NCI-H69 (cell line): Measurements from ENCODE around the gene TRAPPC3.
A peak's percentile ranks its signal among the peaks of the same experiment; 100 is the strongest.

Experiments
- DNase-seq: peaks from one replicate; lab custom pipeline; 2025; lab: John Stamatoyannopoulos, UW

TRAPPC3 gene

GRCh38 chr1:36126005-36126716, 23.1 kb downstream of the TRAPPC3 start:
- DNase-seq = no peak

- DNase-seq = peak; percentile 10
Measured at GRCh38 chr1:36125129-36125991, 23.9 kb downstream of the TRAPPC3 start, which contains the start of gene COL8A2. COL8A2 (minus strand) TSS chr1:36125222; CDS start chr1:36100242, 24,980 bp downstream.

- no peak for DNase-seq
Measured at GRCh38 chr1:36124404-36125128, 24.7 kb downstream of the TRAPPC3 start.

- DNase-seq = no peak
Measured at GRCh38 chr1:36123356-36123755, 25.9 kb downstream of the TRAPPC3 start.

GRCh38 chr1:36122062-36123030, 26.9 kb downstream of the TRAPPC3 start:
- no peak for DNase-seq

- DNase-seq = no peak
Measured at GRCh38 chr1:36119456-36119855, 29.8 kb downstream of the TRAPPC3 start.

GRCh38 chr1:36118447-36119204, 30.7 kb downstream of the TRAPPC3 start:
- no peak for DNase-seq

GRCh38 chr1:36116901-36117300, 32.4 kb downstream of the TRAPPC3 start:
- no peak for DNase-seq

- no peak for DNase-seq
Measured at GRCh38 chr1:36115931-36116330, 33.4 kb downstream of the TRAPPC3 start.

GRCh38 chr1:36115200-36115669, 34.1 kb downstream of the TRAPPC3 start:
- peak; percentile 64 for DNase-seq

GRCh38 chr1:36114371-36114770, 34.9 kb downstream of the TRAPPC3 start:
- no peak for DNase-seq

- no peak for DNase-seq
Measured at GRCh38 chr1:36112823-36113222, 36.5 kb downstream of the TRAPPC3 start.

GRCh38 chr1:36111151-36111550, 38.1 kb downstream of the TRAPPC3 start:
- no peak for DNase-seq

- no peak for DNase-seq
Measured at GRCh38 chr1:36109041-36109679, 40.1 kb downstream of the TRAPPC3 start.

GRCh38 chr1:36108314-36108713, 41.0 kb downstream of the TRAPPC3 start:
- DNase-seq = no peak

GRCh38 chr1:36107394-36107793, 41.9 kb downstream of the TRAPPC3 start:
- DNase-seq = no peak

GRCh38 chr1:36106269-36106668, 43.0 kb downstream of the TRAPPC3 start:
- DNase-seq = no peak

GRCh38 chr1:36101546-36101945, 47.7 kb downstream of the TRAPPC3 start:
- no peak for DNase-seq

GRCh38 chr1:36100376-36100775, 48.9 kb downstream of the TRAPPC3 start:
- DNase-seq = no peak
